A549 (cell line): ENCODE results near the gene PRKCQ. TPM values are rescaled to one million over a fixed set of nuclear protein-coding genes. Genes with fewer than 3 reads are reported as not detected.

ENCODE experiments used
- ATAC-seq, 2 experiments: fragments of 200-7000 bp in 1 of 2; fragments of >200 bp in 1 of 2; cut with Nextera tagmentation in 1 of 2; cut with Tn5 transposase in 1 of 2; 3 replicates each; pipeline versions ENCODE4 v1.8.0 to v1.9.1; 2018 to 2020; ENCODE audit warnings: mild to moderate bottlenecking in 1 of 2, moderate library complexity in 1 of 2
- CTCF ChIA-PET: fragments of 300-600 bp; sonication (Branson Sonifier 250); formaldehyde crosslinking; extraction: SDS; loops from one replicate; lab custom pipeline; 2021; ENCODE audit warnings: antibody characterized with exemption, inconsistent platforms; lab: Yijun Ruan, JAX
- POLR2A ChIA-PET: fragments of 350-600 bp; formaldehyde crosslinking; extraction: SDS; loops from one replicate; lab custom pipeline; 2021; ENCODE audit warnings: antibody characterized with exemption, inconsistent platforms; lab: Yijun Ruan, JAX
- DNase-seq, 2 experiments: peaks; one replicate each; pipeline versions ENCODE4 v3.0.0 to v3.0.0-alpha.2; 2011 to 2016; ENCODE audit warnings: low read depth in 1 of 2, low spot score in 1 of 2
- FAIRE-seq: peaks from 2 replicates; lab custom pipeline; 2011; peaks lifted over from hg19 to GRCh38; lab: Jason Lieb, UNC
- H3K27ac ChIP-seq, 2 experiments: fragments of >200 bp; sonication (Bioruptor Twin); formaldehyde crosslinking; 3 replicates each; pipeline ENCODE4 v1.5.1; 2016 to 2017
- H3K4me1 ChIP-seq: fragments of >200 bp; sonication (Bioruptor Twin); formaldehyde crosslinking; 3 replicates; pipeline ENCODE4 v1.6.1; 2016
- H3K4me2 ChIP-seq: fragments of >200 bp; sonication (Bioruptor Twin); formaldehyde crosslinking; 3 replicates; pipeline ENCODE4 v1.6.1; 2016
- H3K4me3 ChIP-seq: fragments of >200 bp; sonication (Bioruptor Twin); formaldehyde crosslinking; 3 replicates; pipeline ENCODE4 v1.5.1; 2016
- H3K9me3 ChIP-seq: fragments of >200 bp; sonication (Bioruptor Twin); formaldehyde crosslinking; 3 replicates; pipeline ENCODE4 v1.6.1; 2016
- BHLHE40 ChIP-seq: IDR thresholded peaks from 2 replicates; pipeline ENCODE4 v1.6.1; 2012; ENCODE audit warnings: low read depth, low read length, inconsistent platforms
- CHD2 ChIP-seq: fragments of 150-350 bp; IDR thresholded peaks from 2 replicates; pipeline ENCODE4 v1.6.1; 2014; ENCODE audit warnings: low read length; ENCODE audit not compliant: partially characterized antibody
- E2F6 ChIP-seq: IDR thresholded peaks from 2 replicates; pipeline ENCODE4 v1.6.1; 2012; ENCODE audit warnings: low read depth, borderline replicate concordance
- FOSB ChIP-seq: fragments of 250-450 bp; sonication (Bioruptor Pico); IDR thresholded peaks from 2 replicates; pipeline ENCODE4 v1.5.0; 2020; ENCODE audit warnings: mild to moderate bottlenecking, moderate library complexity
- HES2 ChIP-seq: fragments of >200 bp; sonication (Bioruptor Twin); formaldehyde crosslinking; IDR thresholded peaks from 2 replicates; pipeline ENCODE4 v1.6.1; 2016
- HMGXB4 ChIP-seq: fragments of 250-450 bp; sonication (Bioruptor Pico); IDR thresholded peaks from 2 replicates; pipeline ENCODE4 v1.5.0; 2021; ENCODE audit warnings: mild to moderate bottlenecking, moderate library complexity, borderline replicate concordance
- JUN ChIP-seq, 2 experiments: fragments of >200 bp; sonication (Bioruptor Twin); formaldehyde crosslinking; IDR thresholded peaks; 2 replicates in 1 of 2; 3 replicates in 1 of 2; pipeline ENCODE4 v1.6.1; 2016 to 2017
- JUNB ChIP-seq: fragments of >200 bp; sonication (Bioruptor Twin); formaldehyde crosslinking; IDR thresholded peaks from 2 replicates; pipeline ENCODE4 v1.6.1; 2016
- KDM5A ChIP-seq: fragments of 200-600 bp; sonication (generic); IDR thresholded peaks from 2 replicates; pipeline ENCODE4 v1.6.1; 2016; ENCODE audit warnings: antibody characterized with exemption, mild to moderate bottlenecking
- NFE2L2 ChIP-seq: fragments of 150-350 bp; conservative IDR thresholded peaks from 2 replicates; pipeline ENCODE4 v1.6.1; 2014; ENCODE audit warnings: low read length
- NPAS2 ChIP-seq: fragments of 250-450 bp; sonication (Bioruptor Pico); IDR thresholded peaks from 2 replicates; pipeline ENCODE4 v1.8.0; 2022; ENCODE audit warnings: mild to moderate bottlenecking, moderate library complexity, borderline replicate concordance
- RCOR1 ChIP-seq: fragments of 150-350 bp; IDR thresholded peaks from 2 replicates; pipeline ENCODE4 v1.6.1; 2014; ENCODE audit warnings: antibody characterized with exemption, low read length, low read depth
- RFX5 ChIP-seq: fragments of 450-650 bp; IDR thresholded peaks from 2 replicates; pipeline ENCODE4 v1.7.1; 2014; ENCODE audit warnings: antibody characterized with exemption, mild to moderate bottlenecking, moderate library complexity
- SREBF2 ChIP-seq: fragments of 450-650 bp; IDR thresholded peaks from 2 replicates; pipeline ENCODE4 v1.6.1; 2014; ENCODE audit warnings: mild to moderate bottlenecking, moderate library complexity
- TFCP2L1 ChIP-seq: fragments of 250-450 bp; sonication (Bioruptor Pico); IDR thresholded peaks from 2 replicates; pipeline ENCODE4 v1.5.0; 2021; ENCODE audit warnings: mild to moderate bottlenecking
- WGBS: methylation state at CpG from one replicate; pipeline ENCODE4 v1.1.6; 2017; ENCODE audit errors: missing lambda C conversion rate; 5-methylcytosine and 5-hydroxymethylcytosine counted together
- polyA plus RNA-seq, 4 experiments: library from polyadenylated mRNA; depleted of rRNA in 3 of 4; stranded (reverse); fragments of >200 nt; fragmentation: RNase III in 1 of 4; extraction: RNeasy Plus Mini Kit Qiagen cat#74134 plus additional on column Dnase treatment in 1 of 4; gene quantifications; 2 replicates in 3 of 4; 3 replicates in 1 of 4; pipeline ENCODE4 v1.2.3, GENCODE V29; 2011 to 2017
- TF ChIP-seq, protein P1 (sequence below): fragments of 250-450 bp; sonication (Bioruptor Pico); IDR thresholded peaks from 2 replicates; pipeline ENCODE4 v1.5.0; 2020; ENCODE audit warnings: low read depth, mild to moderate bottlenecking, moderate library complexity
- TF ChIP-seq, protein P2 (sequence below): IDR thresholded peaks from 2 replicates; pipeline ENCODE4 v1.6.1; 2012
- TF ChIP-seq, protein P3 (sequence below): fragments of >200 bp; sonication (Bioruptor Twin); formaldehyde crosslinking; IDR thresholded peaks from 3 replicates; pipeline ENCODE4 v1.5.1; 2016
- TF ChIP-seq, protein P4 (sequence below): fragments of 200-600 bp; sonication (generic); IDR thresholded peaks from 2 replicates; pipeline ENCODE4 v1.6.1; 2016; ENCODE audit warnings: antibody characterized with exemption, mild to moderate bottlenecking, moderate library complexity

The PRKCQ gene
- polyA plus RNA-seq, 2 of the 4 experiments (the other 2 are of a cell fraction) = 3.7 to 7.1 TPM

DNA sequence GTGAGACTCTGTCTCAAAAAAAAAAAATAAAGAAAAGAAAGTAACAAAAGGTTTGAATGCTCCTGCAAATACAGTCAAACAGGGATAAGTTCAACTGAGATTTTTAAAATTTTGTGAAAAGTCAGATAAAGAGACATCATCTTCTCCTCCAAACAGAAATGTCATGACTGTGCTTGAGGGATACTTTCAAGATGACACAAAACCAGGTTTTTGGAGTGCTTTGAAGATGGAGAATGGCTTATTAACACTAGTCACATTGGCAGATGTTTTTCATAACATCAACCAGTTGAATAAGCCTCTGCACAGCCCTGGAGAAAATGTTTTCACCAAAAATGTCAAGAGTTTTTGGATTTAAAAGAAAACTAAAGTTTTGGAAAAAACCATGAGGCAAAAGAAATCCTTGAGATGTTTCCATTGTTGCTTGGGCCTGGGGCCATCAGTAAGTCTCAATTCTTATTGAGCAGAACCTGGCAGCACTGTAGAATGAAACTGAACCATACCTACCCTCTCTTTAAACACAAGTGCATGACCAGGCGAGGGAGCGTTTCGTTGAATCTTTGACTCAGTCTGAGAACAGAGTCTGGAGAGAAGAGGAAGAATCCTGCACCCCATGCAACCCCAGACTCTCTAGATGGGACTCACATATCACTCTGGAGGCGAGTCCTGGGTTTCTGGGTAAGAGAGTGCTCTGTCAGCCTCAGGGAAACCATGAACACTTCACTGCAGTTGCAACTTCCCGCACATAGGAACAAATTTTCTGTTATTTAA, 37.4 kb upstream of the PRKCQ start:
- FAIRE-seq = no peak
- no peak overlapping the region for H3K4me2 ChIP-seq
- ChIA-PET CTCF (no interaction called here), POLR2A (no interaction called here)
- TF ChIP-seq KDM5A (no peak), TFCP2L1 (CRISPR knock-in tag) (no peak), NPAS2 (no peak), FOSB (no peak), CHD2 (no peak), SREBF2 (no peak), HMGXB4 (CRISPR knock-in tag) (no peak), JUNB (no peak), RCOR1 (no peak), BHLHE40 (no peak), NFE2L2 (no peak), E2F6 (no peak), RFX5 (no peak), JUN (IDR thresholded peaks at IDR 0.05) (no peak), HES2 (no peak)
- TF ChIP-seq, protein P1, sequence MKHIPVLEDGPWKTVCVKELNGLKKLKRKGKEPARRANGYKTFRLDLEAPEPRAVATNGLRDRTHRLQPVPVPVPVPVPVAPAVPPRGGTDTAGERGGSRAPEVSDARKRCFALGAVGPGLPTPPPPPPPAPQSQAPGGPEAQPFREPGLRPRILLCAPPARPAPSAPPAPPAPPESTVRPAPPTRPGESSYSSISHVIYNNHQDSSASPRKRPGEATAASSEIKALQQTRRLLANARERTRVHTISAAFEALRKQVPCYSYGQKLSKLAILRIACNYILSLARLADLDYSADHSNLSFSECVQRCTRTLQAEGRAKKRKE (CRISPR knock-in tag) = no peak
- TF ChIP-seq, protein P2, sequence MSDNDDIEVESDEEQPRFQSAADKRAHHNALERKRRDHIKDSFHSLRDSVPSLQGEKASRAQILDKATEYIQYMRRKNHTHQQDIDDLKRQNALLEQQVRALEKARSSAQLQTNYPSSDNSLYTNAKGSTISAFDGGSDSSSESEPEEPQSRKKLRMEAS = no peak
- TF ChIP-seq, protein P3, sequence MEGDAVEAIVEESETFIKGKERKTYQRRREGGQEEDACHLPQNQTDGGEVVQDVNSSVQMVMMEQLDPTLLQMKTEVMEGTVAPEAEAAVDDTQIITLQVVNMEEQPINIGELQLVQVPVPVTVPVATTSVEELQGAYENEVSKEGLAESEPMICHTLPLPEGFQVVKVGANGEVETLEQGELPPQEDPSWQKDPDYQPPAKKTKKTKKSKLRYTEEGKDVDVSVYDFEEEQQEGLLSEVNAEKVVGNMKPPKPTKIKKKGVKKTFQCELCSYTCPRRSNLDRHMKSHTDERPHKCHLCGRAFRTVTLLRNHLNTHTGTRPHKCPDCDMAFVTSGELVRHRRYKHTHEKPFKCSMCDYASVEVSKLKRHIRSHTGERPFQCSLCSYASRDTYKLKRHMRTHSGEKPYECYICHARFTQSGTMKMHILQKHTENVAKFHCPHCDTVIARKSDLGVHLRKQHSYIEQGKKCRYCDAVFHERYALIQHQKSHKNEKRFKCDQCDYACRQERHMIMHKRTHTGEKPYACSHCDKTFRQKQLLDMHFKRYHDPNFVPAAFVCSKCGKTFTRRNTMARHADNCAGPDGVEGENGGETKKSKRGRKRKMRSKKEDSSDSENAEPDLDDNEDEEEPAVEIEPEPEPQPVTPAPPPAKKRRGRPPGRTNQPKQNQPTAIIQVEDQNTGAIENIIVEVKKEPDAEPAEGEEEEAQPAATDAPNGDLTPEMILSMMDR = no peak
- TF ChIP-seq, protein P4, sequence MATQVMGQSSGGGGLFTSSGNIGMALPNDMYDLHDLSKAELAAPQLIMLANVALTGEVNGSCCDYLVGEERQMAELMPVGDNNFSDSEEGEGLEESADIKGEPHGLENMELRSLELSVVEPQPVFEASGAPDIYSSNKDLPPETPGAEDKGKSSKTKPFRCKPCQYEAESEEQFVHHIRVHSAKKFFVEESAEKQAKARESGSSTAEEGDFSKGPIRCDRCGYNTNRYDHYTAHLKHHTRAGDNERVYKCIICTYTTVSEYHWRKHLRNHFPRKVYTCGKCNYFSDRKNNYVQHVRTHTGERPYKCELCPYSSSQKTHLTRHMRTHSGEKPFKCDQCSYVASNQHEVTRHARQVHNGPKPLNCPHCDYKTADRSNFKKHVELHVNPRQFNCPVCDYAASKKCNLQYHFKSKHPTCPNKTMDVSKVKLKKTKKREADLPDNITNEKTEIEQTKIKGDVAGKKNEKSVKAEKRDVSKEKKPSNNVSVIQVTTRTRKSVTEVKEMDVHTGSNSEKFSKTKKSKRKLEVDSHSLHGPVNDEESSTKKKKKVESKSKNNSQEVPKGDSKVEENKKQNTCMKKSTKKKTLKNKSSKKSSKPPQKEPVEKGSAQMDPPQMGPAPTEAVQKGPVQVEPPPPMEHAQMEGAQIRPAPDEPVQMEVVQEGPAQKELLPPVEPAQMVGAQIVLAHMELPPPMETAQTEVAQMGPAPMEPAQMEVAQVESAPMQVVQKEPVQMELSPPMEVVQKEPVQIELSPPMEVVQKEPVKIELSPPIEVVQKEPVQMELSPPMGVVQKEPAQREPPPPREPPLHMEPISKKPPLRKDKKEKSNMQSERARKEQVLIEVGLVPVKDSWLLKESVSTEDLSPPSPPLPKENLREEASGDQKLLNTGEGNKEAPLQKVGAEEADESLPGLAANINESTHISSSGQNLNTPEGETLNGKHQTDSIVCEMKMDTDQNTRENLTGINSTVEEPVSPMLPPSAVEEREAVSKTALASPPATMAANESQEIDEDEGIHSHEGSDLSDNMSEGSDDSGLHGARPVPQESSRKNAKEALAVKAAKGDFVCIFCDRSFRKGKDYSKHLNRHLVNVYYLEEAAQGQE = no peak
- TF ChIP-seq, all 56 proteins: peak for 0
- ATAC-seq (no peak), DNase-seq (no peak)
- H3K4me3 ChIP-seq = no peak overlapping the region
- 53% methylated on average over 5 of the region's 5 CpGs for WGBS
- H3K9me3 ChIP-seq = peaks cover 6% of the 10 kb centered on the region; the same call in 1 of the 3 replicates
- H3K4me1 ChIP-seq = no peaks in the 10 kb centered on the region
- no peak overlapping the region for H3K27ac ChIP-seq
